ENCODE results near the gene FUS.

FUS gene

DNA sequence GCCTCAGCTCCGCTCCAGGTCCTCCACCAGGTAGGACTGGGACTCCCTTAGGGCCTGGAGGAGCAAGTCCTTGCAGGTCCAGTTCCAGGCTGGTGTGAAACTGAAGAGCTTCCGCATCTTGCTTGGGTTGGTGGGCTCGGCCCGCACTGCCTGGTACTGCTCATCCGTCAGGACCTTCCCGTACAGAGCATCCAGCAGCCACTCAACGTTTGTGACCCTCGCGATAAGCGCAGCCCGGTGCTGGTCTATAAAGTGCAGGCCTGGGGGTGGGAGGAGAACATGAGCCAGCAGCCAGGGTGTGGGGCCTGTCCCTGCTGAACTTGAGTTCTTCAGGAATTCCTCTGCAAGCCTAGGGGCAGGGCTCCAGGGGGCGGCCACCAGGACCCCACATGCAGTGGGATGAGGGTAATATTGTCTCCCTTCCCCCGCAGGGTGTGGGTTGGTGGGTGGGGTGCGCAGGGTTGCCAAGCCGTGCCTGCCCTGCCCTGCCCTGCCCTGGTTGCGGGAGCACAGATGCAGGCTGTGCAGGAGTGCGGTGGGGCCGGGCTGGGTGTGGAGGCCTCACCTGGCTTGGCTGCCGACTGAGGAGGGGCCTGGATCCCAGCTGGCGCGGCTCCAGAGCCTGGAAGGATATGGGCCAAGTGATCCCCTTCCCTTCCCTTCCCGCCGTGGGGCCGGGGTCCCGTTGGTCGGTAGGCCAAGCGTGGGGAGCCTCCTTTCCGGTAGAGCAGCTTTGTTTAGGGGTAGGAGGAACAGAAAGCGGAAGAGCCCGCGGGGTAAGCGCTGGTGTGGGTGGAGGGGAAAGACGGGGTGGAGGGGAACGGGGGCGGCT lies 21.9 kb downstream of the FUS start:
- no peaks in the 10 kb centered on the region for H3K36me3 ChIP-seq (ENCODE audit: control insufficient read depth, insufficient read depth, low read length)
- H3K4me1 ChIP-seq (ENCODE audit: control insufficient read depth, insufficient read depth, low read length) = peaks cover 19% of the 10 kb centered on the region
- H3K9ac ChIP-seq (ENCODE audit: low read length) = peak overlapping the region; percentile 61
- no peaks in the 10 kb centered on the region for H3K27me3 ChIP-seq (ENCODE audit: control insufficient read depth, insufficient read depth, low read length)
- no peaks in the 10 kb centered on the region for H3K9me3 ChIP-seq (ENCODE audit: control insufficient read depth, low read length)
- H3K4me3 ChIP-seq (ENCODE audit: low read length) = peak overlapping the region; percentile 47

- peak within 1 kb of the TSS; percentile 61 for H3K9ac ChIP-seq (ENCODE audit: low read length)
- peak within 1 kb of the TSS; percentile 47 for H3K4me3 ChIP-seq (ENCODE audit: low read length)
- peaks cover 5% of the 10 kb centered on the region for H3K27me3 ChIP-seq (ENCODE audit: control insufficient read depth, insufficient read depth, low read length)
- no peaks in the 10 kb centered on the region for H3K9me3 ChIP-seq (ENCODE audit: control insufficient read depth, low read length)
- peaks cover 19% of the 10 kb centered on the region for H3K4me1 ChIP-seq (ENCODE audit: control insufficient read depth, insufficient read depth, low read length)
- no peaks in the 10 kb centered on the region for H3K36me3 ChIP-seq (ENCODE audit: control insufficient read depth, insufficient read depth, low read length)
Measured at GRCh38 chr16:31202414-31203375, 22.8 kb downstream of the FUS start, which contains the start of gene PYCARD. Gene PYCARD, minus strand, starts transcription at chr16:31202760. Its CDS starts 70 bp downstream, at chr16:31202690.

- peaks cover 10% of the 10 kb centered on the region for H3K27me3 ChIP-seq (ENCODE audit: control insufficient read depth, insufficient read depth, low read length)
- H3K9ac ChIP-seq (ENCODE audit: low read length) = no peak overlapping the region
- peaks cover 19% of the 10 kb centered on the region for H3K4me1 ChIP-seq (ENCODE audit: control insufficient read depth, insufficient read depth, low read length)
- H3K36me3 ChIP-seq (ENCODE audit: control insufficient read depth, insufficient read depth, low read length) = no peaks in the 10 kb centered on the region
- no peak overlapping the region for H3K4me3 ChIP-seq (ENCODE audit: low read length)
- no peaks in the 10 kb centered on the region for H3K9me3 ChIP-seq (ENCODE audit: control insufficient read depth, low read length)
Measured at GRCh38 chr16:31204871-31205666, 25.1 kb downstream of the FUS start.

DNA sequence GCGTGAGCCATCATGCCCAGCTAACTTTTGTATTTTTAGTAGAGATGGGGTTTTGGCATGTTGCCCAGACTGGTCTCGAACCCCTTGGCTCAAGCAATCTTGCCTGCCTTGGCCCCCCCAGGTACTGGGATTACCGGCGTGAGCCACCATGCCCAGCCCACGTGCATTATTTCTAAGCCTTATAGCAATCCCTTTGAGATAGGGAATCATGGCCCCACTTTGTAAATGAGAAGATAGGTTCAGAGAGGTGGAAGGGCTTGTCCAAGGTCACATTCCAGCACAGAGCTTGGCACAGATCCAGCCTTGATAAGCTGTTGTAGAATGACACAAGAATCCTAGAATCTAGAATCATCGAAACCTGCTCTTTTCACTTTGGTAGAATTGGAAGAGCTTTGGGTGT lies 26.8 kb downstream of the FUS start:
- Histone ChIP-seq H3K4me3 (ENCODE audit: low read length) (no peak overlapping the region), H3K27me3 (ENCODE audit: control insufficient read depth, insufficient read depth, low read length) (peaks cover 10% of the 10 kb centered on the region), H3K4me1 (ENCODE audit: control insufficient read depth, insufficient read depth, low read length) (peaks cover 9% of the 10 kb centered on the region), H3K9me3 (ENCODE audit: control insufficient read depth, low read length) (no peaks in the 10 kb centered on the region), H3K9ac (ENCODE audit: low read length) (no peak overlapping the region), H3K36me3 (ENCODE audit: control insufficient read depth, insufficient read depth, low read length) (no peaks in the 10 kb centered on the region)

DNA sequence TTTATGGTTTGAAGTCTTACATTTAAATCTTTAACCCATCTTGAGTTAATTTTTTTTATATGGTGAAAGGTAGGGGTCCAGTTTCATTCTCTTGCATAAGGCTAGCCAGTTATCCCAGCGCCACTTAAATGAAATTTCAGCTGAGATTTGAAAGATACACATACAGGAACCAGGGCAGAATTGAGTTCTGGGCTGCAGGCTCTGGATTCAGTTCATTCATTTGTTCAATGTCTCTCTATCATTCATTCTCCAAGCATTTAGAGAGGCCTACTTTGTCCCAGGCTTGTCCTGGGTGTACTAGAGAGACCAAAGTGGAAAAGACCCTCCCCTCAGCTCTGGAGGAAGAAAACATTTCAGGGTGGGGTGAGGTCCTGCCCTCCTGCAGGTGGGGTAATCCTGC lies 33.4 kb downstream of the FUS start:
- H3K4me1 ChIP-seq (ENCODE audit: control insufficient read depth, insufficient read depth, low read length) = peaks cover 24% of the 10 kb centered on the region
- no peak overlapping the region for H3K4me3 ChIP-seq (ENCODE audit: low read length)
- H3K27me3 ChIP-seq (ENCODE audit: control insufficient read depth, insufficient read depth, low read length) = peaks cover 52% of the 10 kb centered on the region

DNA sequence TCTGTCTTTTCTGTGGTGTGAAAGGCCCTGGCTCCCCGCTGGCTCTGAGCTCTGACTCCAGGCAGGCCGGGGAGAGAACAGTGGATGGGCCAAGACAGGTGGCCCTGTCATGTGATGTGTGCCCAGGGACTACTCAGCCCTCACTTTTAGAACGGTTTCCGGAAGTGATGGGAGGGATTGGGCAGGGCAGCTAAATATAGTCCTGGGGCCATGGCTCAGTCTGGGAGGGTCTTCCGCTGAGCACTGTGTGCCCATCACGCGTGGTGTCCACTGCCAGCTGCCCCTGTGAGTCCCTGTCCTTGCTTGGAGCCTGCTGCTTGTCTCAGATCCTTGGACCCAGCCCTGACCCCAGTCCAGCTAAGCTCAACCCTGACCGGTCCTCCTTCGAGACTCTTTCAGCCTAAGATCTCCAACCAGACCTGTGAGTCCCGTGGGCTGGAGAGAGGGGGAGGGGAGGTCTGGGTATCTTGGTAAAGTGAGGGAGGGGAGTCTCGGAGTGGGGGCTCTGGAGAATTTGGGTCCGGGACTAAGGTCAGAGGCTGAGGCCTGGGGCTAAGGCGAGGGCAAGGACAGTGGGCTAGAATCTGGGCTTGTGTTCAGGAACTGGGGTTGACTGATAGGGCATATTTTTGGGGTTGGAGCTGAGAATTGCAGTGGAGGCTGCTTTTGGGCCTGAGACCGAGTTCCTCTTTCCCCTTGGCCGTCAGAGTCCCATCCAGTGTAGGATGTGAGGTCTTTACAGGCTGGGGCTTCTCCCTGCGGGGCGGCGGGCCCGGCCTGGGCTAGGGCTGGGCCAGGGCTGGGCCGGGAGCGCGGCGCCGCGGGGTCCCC lies 34.2 kb downstream of the FUS start, which contains the start of gene TRIM72:
Gene TRIM72 (plus strand): TSS at position 243 of the 831 bp plus-strand sequence. CDS start 620 bp downstream, outside the sequence.
- no peaks in the 10 kb centered on the region for H3K36me3 ChIP-seq (ENCODE audit: control insufficient read depth, insufficient read depth, low read length)
- peaks cover 24% of the 10 kb centered on the region for H3K4me1 ChIP-seq (ENCODE audit: control insufficient read depth, insufficient read depth, low read length)
- H3K4me3 ChIP-seq (ENCODE audit: low read length) = no peak within 1 kb of the TSS
- H3K27me3 ChIP-seq (ENCODE audit: control insufficient read depth, insufficient read depth, low read length) = peaks cover 53% of the 10 kb centered on the region
- no peaks in the 10 kb centered on the region for H3K9me3 ChIP-seq (ENCODE audit: control insufficient read depth, low read length)
- H3K9ac ChIP-seq (ENCODE audit: low read length) = no peak within 1 kb of the TSS

More for the DNA sequence above, 33.4 kb downstream of the FUS start:
- Histone ChIP-seq H3K36me3 (ENCODE audit: control insufficient read depth, insufficient read depth, low read length) (no peaks in the 10 kb centered on the region), H3K9me3 (ENCODE audit: control insufficient read depth, low read length) (no peaks in the 10 kb centered on the region), H3K9ac (ENCODE audit: low read length) (no peak overlapping the region)

DNA sequence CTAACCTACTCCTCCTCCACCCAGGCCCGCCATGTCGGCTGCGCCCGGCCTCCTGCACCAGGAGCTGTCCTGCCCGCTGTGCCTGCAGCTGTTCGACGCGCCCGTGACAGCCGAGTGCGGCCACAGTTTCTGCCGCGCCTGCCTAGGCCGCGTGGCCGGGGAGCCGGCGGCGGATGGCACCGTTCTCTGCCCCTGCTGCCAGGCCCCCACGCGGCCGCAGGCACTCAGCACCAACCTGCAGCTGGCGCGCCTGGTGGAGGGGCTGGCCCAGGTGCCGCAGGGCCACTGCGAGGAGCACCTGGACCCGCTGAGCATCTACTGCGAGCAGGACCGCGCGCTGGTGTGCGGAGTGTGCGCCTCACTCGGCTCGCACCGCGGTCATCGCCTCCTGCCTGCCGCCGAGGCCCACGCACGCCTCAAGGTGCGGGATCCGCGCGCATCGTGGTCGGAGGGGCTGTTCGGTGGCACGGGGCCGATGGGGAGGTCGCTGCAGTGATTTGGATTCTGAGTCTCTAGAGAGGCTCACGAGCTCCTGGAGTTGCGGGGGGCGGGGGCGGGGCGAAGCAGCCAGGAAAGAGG lies 34.9 kb downstream of the FUS start:
- Histone ChIP-seq H3K27me3 (ENCODE audit: control insufficient read depth, insufficient read depth, low read length) (peaks cover 53% of the 10 kb centered on the region), H3K9ac (ENCODE audit: low read length) (no peak overlapping the region), H3K4me1 (ENCODE audit: control insufficient read depth, insufficient read depth, low read length) (peaks cover 24% of the 10 kb centered on the region)

GRCh38 chr16:31215287-31216162 lies 35.6 kb downstream of the FUS start:
- Histone ChIP-seq H3K9ac (ENCODE audit: low read length) (no peak overlapping the region), H3K9me3 (ENCODE audit: control insufficient read depth, low read length) (no peaks in the 10 kb centered on the region), H3K36me3 (ENCODE audit: control insufficient read depth, insufficient read depth, low read length) (no peaks in the 10 kb centered on the region), H3K4me1 (ENCODE audit: control insufficient read depth, insufficient read depth, low read length) (peaks cover 24% of the 10 kb centered on the region), H3K4me3 (ENCODE audit: low read length) (no peak overlapping the region), H3K27me3 (ENCODE audit: control insufficient read depth, insufficient read depth, low read length) (peaks cover 53% of the 10 kb centered on the region)

More for the DNA sequence above, 34.9 kb downstream of the FUS start:
- Histone ChIP-seq H3K9me3 (ENCODE audit: control insufficient read depth, low read length) (no peaks in the 10 kb centered on the region), H3K4me3 (ENCODE audit: low read length) (no peak overlapping the region), H3K36me3 (ENCODE audit: control insufficient read depth, insufficient read depth, low read length) (no peaks in the 10 kb centered on the region)

DNA sequence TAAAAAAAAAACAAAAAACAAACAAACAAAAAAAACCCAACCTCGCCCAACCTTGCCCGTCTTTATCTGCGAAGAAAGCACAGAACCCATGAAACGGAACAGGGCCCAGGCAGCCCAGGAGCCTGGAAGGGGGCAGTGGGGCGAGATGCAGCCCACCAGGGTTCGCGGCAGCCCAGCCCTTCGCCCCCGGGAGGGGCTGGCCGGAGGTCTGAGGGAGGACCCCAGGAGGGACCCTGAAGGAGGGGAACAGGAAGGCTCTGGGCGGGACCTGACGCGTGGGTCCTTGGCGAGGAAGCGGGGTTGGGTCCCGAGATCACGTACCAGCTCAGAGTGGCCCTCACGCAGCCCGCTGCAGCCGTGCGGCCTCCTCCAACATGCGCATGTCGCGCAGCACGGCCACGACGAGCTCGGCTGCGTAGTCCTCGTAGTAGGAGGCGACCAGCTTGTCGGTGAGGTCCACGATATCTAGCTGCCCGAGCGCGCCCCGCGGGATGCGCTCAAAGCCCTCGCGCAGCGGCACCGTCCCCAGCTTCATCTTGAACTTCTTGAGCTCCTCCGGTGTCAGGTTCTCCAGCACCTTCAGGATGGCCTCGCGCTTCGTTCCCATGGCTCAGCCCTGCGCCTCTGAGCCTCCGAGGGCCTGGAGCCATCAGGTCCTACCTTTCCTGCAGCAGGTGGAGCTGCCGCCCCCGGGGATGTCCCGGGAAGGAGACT lies 36.6 kb downstream of the FUS start, which contains the start of gene PYDC1:
Gene PYDC1 (minus strand): TSS at position 714 of the 714 bp plus-strand sequence. CDS start 107 bp downstream, at position 607.
- peaks cover 53% of the 10 kb centered on the region for H3K27me3 ChIP-seq (ENCODE audit: control insufficient read depth, insufficient read depth, low read length)
- H3K9ac ChIP-seq (ENCODE audit: low read length) = no peak within 1 kb of the TSS
- H3K36me3 ChIP-seq (ENCODE audit: control insufficient read depth, insufficient read depth, low read length) = no peaks in the 10 kb centered on the region
- no peaks in the 10 kb centered on the region for H3K9me3 ChIP-seq (ENCODE audit: control insufficient read depth, low read length)
- peaks cover 24% of the 10 kb centered on the region for H3K4me1 ChIP-seq (ENCODE audit: control insufficient read depth, insufficient read depth, low read length)
- H3K4me3 ChIP-seq (ENCODE audit: low read length) = no peak within 1 kb of the TSS

All from mucosa of stomach (tissue), 1 donor.